Activated T-cell treated with anti-CD3 and anti-CD28 coated beads for 48 hours (primary cell): ENCODE data around the gene LRIT3.

Experiments
- DNase-seq: peaks from one replicate; pipeline ENCODE4 v3.0.0-alpha.2; 2020; ENCODE audit warnings: low read depth

The LRIT3 gene, protein sequence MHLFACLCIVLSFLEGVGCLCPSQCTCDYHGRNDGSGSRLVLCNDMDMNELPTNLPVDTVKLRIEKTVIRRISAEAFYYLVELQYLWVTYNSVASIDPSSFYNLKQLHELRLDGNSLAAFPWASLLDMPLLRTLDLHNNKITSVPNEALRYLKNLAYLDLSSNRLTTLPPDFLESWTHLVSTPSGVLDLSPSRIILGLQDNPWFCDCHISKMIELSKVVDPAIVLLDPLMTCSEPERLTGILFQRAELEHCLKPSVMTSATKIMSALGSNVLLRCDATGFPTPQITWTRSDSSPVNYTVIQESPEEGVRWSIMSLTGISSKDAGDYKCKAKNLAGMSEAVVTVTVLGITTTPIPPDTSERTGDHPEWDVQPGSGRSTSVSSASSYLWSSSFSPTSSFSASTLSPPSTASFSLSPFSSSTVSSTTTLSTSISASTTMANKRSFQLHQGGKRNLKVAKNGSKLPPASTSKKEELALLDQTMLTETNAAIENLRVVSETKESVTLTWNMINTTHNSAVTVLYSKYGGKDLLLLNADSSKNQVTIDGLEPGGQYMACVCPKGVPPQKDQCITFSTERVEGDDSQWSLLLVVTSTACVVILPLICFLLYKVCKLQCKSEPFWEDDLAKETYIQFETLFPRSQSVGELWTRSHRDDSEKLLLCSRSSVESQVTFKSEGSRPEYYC

DNA sequence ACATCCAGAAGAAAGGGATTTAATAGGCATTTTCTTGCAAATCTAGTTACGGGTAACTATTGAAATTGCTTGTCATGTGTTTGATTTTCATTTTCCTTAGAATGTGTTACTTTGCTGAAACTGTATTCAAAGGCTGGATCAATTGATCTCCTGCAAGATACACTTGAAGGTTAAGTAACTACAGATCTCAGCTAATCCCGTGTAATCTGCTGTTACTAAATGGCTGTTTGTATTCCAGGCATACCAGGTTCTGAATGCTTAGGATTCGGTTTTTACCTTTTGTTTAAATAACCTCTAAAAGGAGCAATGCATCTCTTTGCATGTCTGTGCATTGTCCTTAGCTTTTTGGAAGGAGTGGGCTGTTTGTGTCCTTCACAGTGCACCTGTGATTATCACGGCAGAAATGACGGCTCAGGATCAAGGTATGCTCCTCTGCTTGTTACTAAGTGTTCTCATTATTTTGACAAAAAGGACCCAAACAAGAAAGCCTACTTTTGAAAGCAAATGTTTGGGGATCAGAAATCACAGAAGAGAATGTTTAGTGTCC is at the start of gene LRIT3:
Gene LRIT3 (plus strand): TSS at position 212 of the 547 bp plus-strand sequence. CDS start 95 bp downstream, at position 307.
- no peak for DNase-seq

DNA sequence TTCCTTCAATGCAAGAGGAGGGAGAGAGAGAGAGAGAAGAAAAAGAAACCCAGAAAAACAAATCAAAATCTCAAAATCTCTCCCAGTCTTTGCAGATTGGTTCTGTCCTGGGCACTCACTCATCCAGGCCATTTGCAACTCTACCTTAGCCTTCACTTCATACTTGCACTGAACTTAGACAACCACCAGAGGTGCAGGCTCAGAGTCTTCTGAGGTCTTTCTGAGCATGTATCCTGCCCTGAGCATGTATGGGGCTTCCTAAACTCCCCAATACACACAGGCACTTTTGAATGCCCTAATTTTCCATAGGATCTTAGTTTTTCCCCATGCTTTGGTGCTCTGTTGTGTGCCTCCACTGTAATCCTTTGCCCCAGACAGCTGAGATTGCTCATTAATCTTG is 49.0 kb upstream of the LRIT3 start:
- DNase-seq: no peak

DNA sequence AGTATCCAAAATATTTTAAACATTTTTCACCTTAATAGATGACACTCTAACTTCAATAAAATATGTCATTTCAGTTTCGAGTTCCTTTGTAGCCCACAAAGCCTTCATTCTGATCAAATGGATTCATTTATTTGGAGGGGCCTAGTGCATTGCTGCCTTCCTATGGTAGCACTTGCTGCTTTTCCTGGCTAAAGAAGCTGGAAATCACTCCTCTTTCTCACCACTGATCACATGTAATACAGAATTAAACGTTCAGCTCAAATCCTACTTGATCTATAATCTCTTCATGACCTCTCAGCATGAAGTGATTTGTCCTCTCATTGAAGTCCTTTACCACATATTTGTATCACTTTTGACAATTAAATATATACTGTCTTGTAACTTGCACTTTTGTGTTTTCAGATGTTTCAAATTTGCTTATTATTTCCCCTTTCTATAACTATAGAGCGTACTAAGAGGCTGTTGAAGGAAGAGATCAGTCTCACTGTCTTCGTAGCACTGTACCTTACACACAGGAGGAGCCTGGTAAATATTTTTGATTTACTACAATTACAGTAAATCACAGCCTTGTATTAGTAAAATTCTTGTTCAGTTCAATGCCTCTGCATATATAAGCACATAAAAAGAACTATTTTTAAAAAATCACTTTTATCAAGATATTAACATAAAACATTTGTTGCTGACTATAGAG is 46.7 kb upstream of the LRIT3 start:
- DNase-seq: no peak

DNA sequence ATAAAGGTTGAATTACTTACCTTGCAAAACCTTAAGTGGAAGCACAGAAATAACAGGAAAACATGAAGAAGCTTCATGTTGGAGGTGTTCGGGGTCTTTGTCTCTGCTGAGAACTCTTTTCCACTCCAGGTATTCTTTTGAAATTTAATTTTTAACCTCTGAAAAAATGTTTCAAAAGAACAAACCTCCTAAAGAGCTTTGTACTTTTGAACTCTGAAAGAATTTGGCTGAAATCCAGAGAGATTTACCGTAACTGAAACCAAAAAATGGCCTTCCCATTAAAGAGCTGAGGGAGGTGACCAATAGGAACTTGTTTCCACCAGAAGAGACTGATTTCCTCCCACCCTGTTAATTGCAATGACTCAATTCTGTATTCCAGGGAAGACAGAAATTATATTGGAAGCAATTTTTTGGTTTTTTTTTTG is 46.0 kb upstream of the LRIT3 start, which contains the start of gene CFI:
Gene CFI (minus strand): TSS at position 105 of the 425 bp plus-strand sequence. CDS start 28 bp downstream, at position 77.
- DNase-seq: no peak

GRCh38 chr4:109803924-109804571 is 43.9 kb upstream of the LRIT3 start:
- DNase-seq: no peak

DNA sequence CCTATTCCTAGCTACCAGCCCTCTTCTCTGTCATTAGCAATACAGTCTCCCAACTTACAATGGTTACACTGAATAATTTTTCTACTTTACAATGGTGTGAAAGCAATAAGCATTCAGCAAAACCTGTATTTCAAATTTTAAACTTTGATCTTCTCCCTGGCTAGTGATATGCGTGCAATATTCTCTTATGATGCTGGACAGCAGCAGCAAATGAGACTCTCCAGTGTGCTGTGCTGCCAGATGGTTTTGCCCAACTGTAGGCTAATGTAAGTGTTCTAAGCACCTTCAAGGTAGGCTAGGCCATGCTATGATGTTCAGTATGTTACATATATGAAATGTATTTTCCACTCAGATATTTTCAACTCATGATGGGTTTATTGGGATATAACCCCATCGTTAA is 38.3 kb upstream of the LRIT3 start:
- DNase-seq: no peak

GRCh38 chr4:109810552-109811387 is 37.1 kb upstream of the LRIT3 start:
- DNase-seq: no peak

GRCh38 chr4:109811707-109812106 is 36.2 kb upstream of the LRIT3 start:
- no peak for DNase-seq

- DNase-seq: peak; percentile 83
Observed at GRCh38 chr4:109815151-109816081, 32.5 kb upstream of the LRIT3 start, which contains the start of gene GAR1. Gene GAR1, plus strand, starts transcription at chr4:109815762. Its CDS starts 403 bp downstream, at chr4:109816165.

GRCh38 chr4:109816082-109816442 is 31.8 kb upstream of the LRIT3 start:
- peak; percentile 34 for DNase-seq

- DNase-seq: no peak
Observed at GRCh38 chr4:109816894-109817293, 31.0 kb upstream of the LRIT3 start.

DNA sequence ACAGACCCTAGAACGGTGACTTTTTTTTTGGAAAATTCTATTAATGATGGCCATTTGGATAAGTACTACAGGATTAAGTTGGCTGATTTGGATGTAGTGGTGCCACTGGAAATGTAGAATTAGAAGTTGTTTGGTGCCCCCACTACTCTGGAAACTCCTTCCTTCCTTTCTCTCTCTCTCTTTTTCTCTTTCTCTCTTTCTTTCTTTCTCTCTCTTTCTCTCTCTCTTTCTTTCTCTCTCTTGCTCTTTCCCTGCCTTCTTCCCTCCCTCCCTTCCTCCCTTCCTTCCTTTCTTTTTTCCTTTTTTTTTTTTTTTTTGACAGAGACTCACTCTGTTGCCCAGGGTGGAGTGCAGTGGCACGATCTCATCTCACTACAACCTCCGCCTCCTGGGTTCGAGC is 29.6 kb upstream of the LRIT3 start:
- DNase-seq: no peak

- no peak for DNase-seq
Observed at GRCh38 chr4:109820563-109820962, 27.3 kb upstream of the LRIT3 start.

- no peak for DNase-seq
Observed at GRCh38 chr4:109821185-109821584, 26.7 kb upstream of the LRIT3 start.

DNA sequence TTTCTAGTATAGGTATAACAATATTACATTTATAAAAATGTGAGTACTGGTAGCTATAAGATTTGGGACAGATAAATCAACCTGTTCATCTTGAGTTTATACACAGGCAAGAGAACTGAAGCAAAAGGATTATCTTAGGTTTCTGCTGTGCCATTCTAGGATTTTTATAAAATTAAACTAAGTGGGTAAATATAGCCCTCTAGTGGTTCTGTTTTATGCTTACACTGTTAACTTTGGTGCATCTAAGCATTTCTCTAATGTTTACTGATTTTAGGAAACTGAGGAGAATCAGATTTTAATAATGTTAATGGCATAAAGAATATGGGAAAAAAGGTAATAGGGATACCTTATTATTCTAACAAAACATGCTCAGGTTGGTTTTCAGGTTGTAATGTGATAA is 21.2 kb upstream of the LRIT3 start:
- DNase-seq: no peak

DNA sequence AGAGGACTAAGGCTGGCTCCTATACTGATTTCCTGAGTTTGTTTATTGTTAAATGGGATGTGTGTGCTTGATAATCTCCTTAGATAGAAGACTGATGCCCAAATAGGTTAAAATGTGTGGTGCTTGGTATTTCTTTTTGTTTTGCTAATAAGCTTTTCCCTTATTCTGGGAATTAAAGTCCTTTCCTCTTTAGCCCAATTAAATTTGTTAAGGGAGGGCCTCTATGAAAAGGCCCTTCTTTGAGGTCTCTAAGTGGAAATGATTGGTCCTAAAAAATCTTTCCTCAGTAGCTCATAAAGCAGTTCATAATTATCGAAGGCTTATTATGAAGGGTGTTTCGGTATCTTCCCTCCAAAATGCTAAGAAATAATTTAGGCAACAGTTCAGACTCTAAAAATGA is 20.2 kb upstream of the LRIT3 start, which contains the start of gene RRH:
Gene RRH (plus strand): TSS at position 301 of the 400 bp plus-strand sequence. CDS start 56 bp downstream, at position 357.
- no peak for DNase-seq

- no peak for DNase-seq
Observed at GRCh38 chr4:109833756-109834155, 14.2 kb upstream of the LRIT3 start.

DNA sequence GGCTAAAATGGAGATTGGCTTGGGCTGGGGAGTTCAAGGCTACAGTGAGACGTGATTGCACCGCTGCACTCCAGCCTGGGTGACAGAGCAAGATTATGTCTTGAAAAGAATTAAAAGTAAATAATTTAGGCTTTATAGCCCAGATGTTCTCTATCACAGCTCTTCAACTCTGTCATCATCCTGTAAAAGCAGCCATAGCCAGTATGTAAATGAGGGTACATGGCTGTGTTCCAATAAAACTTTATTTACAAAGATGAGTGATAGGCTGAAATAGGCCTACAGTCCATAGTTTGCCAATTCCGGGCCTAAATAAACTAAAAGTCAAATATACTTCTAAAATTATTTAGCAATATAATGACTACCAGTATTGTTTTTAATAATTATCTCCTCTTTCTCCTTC is 10.9 kb upstream of the LRIT3 start:
- DNase-seq: no peak

DNA sequence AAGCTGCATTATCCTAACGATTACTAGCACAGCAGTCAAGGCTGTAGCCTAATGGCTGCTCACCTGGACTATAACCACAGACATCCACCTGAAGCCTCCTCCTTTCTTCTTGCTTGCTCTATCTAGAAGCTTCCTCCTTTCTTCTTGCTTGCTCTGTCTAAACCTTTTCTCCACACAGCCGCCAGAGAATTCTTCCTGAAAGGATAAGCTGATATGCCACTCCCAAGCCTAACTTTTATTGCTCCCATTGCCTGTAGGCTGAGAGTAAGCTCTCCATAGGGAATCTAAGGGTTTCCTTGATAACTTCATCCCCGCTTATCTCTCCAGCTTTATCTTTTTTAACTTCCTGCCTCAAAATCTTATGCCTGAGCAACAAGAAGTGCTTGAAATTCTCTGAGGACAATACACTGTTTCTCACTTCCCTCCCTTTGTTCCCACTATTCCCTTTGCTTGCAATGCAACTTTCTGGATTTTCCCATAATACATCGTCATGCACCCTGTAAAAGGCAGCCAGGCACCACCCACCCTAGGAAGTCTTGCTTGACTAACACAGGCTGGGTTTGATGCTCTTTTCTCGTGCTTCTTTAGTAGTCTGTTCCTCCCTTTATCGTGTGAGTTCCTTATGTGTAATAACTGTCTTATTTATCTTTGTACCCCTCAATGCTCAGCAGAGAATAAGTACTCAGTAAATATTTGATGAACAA is 1.4 kb upstream of the LRIT3 start:
- no peak for DNase-seq
